Mucosa of gallbladder (tissue), 1 donor: Measurements from ENCODE around the gene GRM8. TPM values are rescaled to one million over a fixed set of nuclear protein-coding genes. Genes with fewer than 3 reads are reported as not detected.

Experiments used
- DNase-seq: peaks from one replicate; pipeline ENCODE4 v3.0.0-alpha.2; 2020; ENCODE audit warnings: low spot score
- total RNA-seq: library from RNA; stranded (reverse); gene quantifications from one replicate; pipeline ENCODE4 v1.2.1, GENCODE V29; 2021
- donor health status: DM: no; HTN: no; CAD: no.

GRM8 gene
- total RNA-seq, 1 donor from 2014 or later: 8.0 TPM

DNA sequence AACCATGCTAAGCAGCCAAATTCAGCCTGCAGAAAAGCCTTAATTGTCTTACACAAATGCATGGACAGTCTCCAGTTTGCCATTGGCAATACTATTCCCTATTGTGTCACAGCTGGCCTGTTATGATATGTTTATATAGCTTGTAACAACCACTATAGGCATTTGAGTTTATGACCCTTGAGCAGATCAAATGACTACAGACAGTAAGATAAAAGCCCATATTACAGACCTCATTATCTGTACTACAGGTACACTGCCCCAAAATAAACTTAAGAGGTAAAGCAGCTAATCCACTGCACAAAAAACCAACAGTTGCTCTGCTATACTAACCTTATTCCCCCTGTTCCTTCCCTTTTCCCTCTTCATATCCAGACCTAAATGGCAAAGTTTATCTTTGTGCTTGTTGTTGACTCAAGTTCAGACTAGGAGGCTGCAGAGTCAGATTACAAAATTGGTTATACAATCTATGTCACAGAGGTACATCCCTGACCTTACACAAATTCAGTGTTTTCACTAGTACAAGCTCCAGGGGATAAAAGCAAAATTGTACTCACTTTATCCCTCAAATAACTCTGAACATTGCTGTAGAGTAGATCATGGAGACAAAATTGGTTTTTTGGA lies 218.4 kb downstream of the GRM8 start:
- no peak for DNase-seq

DNA sequence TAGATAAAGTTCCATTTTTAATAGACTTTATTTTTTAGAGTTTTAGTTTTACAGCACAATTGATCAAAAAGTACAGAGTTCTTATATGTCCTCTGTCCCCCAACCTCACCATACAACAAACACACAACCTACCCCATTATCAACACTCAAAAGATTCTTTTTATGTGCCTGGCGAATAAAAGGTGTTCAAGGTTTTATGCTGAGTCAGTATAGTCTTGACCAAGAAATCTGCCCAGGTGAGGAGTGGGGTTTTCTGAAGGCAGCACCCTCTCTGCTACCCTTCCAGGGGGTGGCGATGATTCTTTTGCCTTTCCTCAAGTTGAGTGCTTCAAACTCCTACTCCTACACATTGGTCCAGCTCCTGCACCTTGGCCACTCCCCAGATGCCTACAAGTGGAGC lies 222.9 kb downstream of the GRM8 start:
- no peak for DNase-seq

DNA sequence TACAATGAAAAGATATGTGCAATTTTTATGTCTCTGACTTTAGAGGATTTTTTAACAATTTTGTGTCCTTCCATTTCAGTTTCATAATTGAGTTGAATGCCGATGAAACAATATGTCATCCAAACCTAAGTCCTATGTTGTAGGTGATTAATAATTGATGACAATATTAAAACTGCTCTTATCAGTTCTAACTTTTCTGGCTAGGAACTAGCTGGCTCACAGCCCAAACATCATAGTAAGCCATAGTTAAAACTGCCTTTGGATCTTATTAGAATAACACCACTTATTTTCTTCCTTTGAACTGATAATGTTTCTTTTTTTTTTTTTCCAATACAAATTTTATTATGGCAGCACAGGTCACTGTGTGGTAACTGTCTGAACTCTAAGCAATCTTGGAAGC lies 230.9 kb downstream of the GRM8 start:
- DNase-seq: peak; percentile 75

DNA sequence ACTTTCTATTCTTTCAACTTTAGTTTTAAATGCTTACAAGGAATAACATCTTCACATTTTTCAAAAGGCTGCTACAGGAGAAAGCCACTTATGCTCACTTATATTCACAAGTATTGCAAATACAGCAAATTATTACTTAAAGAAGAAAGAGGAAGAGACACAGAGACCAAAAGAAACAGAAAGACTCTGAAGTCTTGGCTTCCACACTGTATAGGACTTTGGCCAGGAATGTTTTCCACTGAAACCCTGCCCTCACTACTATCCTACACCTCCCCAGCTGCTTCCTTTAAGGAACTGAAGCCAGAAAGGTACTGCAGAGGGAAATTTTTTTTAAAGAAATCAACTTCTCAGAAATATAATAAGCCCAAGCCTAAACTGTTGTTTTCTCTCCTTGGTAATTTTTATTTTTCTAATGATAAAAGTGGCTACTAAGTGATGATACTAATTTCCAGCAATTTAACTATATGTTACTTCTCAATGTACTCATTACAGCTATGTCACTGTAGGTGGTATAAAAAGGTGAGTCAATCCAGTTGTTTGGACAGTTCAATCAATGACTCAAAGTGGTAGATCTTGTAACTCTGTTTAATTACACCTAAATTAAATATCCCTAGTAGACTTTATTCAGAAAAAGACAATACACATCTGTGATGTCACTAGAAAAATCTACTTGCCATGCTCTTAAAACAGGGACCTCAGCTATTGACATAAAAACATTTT lies 231.6 kb downstream of the GRM8 start:
- peak; percentile 40 for DNase-seq

DNA sequence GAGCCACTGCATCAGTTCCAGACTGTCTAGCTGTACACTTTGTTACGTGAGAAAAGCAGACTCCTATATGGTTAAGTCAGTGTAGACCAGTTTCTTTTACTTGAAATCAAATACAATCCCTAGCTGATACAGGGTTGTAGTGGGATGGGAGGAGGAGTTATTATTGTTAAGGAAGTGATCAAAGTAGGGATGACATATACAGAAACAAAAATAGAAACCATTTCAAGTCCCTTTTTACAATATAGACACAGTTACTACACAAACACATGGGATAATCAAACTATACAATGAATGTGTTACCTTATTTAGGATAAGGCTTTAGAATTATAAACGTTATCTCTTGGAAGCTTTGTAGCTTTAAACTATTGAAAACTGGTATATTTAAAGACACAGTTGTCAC lies 233.9 kb downstream of the GRM8 start:
- DNase-seq: no peak

DNA sequence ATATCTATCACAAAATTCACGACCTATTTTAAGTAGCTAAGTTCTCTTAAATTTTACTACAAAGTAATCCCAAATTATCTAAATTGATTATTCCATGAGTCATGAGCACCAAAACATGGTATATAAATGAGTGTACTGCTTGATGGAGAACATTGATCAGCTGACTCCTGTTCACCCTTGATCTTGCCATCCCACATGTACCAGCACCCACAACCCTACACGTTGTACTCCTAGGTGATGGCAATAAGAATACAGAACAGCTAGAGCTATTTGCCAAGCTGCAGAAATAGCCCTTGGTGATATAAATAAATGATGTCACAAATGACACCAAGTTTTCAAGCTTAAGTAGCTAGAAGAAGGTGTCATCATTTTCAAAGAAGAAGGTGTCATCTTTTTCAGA lies 235.5 kb downstream of the GRM8 start:
- no peak for DNase-seq

DNA sequence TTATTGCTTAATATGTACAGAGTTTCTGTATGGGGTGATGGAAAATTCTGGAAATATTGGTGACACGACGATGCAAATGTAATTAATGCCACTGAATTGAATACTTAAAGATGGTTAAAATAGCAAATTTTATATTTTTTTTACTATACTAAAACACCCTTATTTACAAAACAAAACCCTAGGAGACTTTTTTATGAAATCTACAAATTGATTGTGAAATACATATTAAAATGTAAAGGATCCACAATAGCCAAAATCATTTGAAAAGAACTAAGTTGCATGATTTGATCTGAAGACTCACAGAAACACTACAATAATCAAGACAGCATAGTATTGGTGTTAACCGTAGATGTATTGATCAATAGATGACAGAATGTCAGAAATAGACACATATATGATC lies 252.0 kb downstream of the GRM8 start:
- no peak for DNase-seq

DNA sequence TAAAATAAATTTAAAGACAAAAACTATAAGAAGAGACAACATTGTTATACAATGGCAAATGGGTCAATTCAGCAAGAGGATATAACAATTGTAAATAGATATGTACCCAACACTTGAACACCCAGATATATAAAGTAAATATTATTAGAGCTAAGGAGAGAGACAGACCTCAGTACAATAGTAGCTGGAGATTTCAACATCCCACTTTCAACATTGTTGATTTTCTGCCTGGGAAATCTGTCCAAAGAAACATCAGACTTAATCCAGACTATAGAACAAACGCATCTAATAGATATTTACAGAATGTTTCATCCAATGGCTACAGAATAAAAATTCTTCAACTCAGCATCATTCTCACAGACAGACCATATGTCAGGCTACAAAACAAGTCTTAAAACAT lies 256.1 kb downstream of the GRM8 start:
- no peak for DNase-seq

DNA sequence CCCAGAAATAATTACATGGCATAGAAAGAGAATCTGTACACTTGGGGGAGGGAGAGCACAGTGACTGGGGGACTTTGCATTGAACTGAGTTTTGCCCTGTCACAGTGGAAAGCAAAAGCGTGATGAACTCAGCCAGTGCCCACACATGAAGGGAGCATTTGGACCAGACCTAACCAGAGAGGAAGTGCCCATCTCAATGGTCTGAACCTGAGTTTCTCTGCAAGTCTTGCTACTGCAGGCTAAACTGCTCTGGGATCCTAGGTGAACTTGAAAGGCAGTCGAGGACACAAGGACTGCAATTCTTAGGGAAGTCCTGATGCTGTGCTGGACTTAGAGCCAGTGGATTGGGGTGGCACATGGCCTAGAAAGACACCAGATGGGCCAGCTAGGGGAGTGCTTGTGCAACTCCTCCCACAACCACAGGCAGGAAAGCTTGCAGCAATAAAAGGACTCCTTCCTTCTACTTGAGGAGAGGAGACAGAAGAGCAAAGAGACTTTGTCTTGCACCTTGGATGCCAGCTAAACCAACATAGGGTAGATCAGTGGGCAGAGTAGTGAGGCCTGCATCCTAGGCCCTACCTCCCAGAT lies 259.0 kb downstream of the GRM8 start:
- no peak for DNase-seq

DNA sequence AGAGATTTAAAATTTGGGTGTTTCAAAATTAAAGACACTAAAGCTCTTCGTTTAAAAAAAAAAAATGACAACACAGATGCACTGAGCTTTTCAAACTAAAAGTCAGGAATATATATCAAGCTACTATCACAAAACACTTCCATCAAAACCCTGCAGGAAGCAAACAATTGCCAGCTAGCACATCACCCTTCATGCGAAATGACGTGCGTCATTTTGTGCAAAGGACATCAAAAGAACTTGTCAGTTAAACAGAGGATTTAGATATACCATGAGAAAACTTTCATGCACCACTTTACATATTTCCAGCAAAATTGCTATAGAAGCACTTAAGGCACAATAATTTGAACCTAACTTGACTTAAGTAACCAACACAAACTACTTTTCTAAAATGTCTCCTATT lies 264.7 kb downstream of the GRM8 start:
- DNase-seq: no peak

DNA sequence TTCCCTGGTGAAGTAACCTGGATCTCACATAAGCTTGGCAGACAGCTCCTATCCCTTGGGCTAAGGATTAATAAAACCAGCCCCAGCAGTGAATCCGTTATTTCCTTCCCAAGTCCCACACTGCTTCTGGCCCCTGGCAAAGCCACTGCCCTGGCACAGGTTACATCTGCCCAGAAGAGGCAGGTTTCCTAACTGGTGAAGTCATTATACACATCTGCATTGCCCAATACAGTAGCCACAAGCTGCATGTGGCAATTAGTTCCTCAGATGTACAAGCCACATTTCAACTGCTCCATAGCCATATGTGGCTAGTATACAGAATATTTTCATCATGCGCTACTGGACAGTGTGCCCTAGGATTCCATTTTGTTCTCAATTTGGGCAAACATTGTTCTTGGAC lies 273.0 kb downstream of the GRM8 start:
- DNase-seq: no peak

DNA sequence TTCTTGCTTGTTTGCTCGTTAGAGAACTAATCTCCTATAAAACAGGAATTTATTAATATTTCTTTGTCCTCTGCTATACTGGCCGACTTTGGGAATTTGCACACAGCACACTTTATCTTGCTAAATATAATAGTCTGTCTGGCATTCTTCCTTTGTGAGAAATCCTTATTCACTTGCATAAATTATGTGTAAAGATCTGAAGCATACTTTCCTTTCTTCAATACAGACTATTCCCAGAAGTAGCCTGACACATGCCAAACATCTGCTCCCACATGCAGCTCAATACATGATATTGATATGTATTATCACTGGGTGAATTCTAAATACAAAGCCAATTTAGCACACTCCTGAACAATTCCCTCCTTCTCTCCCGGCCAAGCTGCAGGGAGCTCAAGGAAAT lies 273.9 kb downstream of the GRM8 start:
- DNase-seq: no peak

DNA sequence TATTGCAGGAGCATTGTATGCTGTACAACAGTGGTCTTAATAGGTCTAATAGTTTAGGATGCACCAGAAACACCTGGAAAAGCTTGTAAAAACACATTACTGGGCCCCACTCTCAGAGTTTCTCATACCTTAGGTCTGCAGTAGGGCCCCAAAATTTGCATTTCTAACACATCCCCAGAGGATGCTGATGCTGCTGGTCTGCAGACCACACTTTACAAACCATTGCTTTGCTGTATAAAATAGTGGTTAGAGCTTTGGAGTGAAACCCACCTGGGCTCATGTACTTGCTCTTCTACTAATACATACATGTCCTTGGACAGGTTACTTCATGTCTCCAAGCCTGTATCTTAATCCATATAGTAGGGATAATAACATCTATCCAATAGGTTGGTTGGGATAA lies 279.7 kb downstream of the GRM8 start:
- no peak for DNase-seq

DNA sequence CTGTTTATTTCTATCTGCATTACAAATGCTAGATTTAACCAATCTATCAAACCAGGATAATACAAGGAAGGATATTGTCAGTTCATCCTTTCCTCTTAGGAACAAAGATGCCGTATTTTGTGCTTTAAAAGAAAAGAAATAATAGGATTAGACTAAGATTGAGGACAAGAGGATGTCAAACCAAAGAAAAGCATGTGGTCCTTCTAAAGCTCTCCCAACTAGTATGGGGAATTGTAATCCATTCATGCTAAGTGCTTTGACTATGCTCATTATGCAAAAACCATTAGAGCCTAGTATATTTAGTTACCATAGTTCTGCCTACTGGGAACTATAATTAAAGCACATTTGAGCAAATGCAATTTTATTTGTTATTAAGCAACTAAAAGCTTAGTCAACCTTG lies 280.2 kb downstream of the GRM8 start:
- no peak for DNase-seq

DNA sequence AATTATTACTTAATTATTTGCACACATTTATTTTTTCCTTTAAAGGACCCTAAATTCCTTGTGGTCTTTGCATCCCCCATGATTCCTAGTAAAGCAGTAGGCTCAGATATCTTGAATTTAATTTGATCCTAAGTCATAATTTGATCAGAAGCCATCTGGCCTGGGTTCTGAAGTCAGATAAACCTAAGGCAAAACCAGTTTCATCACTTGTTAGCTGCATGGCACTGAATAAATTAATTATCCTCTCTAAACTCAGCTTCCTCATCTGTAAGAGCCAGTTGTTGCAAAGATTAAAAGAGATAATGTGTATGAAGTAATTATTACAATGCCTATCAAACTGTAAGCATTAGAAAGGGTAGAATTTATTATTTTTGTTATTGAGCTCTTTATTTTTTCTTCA lies 293.1 kb downstream of the GRM8 start:
- DNase-seq: no peak

DNA sequence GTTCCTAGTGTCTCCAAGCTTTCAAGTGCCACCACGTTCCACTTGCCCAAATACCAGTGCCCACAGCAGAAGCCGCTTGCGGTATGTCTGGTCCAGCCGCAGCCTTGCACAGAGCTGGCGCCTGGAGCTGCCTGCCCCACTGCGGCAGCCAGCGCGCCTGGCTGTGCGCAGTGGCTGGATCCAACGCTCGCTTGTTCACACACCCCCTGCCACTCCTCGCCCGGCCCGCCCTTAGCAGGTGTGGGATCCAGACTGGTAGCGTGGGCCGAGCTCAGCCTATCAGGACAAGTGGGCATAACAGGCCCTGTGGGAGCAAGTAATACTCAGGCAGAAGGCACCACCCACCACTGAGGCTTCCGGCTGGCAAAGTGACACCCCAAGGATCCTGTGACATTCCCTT lies 294.4 kb downstream of the GRM8 start:
- DNase-seq: no peak

DNA sequence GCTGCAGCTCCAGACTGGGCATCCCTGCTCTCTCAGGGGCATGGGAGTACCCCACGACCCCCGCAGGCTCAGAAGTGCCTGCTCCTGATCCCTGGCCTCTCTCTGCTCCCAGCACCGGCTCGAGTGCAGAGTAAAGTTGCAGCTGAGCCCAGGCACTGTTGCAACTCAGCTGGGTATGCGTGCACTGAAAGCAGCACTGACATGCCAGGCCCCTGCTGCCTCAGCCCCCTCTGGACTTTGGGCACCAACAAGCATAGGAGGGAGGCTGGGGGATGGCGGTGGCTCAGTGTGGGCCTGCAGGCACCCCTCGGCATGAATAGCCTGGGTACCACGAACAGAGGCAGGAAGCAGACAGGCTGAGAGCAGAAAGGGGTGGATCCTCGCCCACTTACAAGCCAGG lies 295.3 kb downstream of the GRM8 start:
- DNase-seq: no peak

DNA sequence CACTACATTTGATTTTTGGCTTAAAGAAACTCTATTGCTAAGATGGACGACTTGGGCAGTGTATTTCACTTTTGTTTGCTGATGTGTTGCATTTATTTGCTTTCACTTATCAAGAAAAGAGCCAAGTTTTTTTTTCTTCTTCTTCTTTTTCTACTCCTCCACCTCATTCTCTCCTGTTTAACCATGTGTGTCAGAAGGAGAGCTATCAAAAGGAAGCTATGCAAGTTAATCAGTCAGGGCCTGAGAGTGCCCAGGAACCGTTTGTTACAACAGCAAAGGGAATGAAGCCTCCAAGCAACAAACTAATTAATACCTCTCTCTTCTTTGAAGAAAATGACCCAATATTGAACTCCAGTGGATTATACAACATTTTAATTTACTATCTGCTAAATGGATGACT lies 299.3 kb downstream of the GRM8 start:
- no peak for DNase-seq

DNA sequence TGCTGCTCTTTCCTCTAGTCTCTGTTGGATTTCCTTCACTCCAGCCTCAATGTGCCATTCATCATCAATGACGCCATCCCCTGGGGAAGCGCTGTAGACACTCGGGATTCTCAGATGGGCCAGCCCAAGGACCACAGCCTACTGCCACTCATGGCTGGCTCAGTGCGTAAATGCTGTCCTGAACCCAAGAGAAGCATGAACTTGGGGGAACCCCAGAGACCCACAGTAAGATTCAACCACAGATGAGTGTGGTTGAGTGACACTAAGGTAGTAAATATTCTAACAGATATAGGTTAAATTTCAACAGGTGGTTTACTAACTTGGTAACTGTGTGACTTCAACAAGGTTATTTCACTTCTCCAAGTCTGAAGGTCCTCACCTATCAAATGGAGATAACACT lies 304.1 kb downstream of the GRM8 start:
- DNase-seq: no peak

DNA sequence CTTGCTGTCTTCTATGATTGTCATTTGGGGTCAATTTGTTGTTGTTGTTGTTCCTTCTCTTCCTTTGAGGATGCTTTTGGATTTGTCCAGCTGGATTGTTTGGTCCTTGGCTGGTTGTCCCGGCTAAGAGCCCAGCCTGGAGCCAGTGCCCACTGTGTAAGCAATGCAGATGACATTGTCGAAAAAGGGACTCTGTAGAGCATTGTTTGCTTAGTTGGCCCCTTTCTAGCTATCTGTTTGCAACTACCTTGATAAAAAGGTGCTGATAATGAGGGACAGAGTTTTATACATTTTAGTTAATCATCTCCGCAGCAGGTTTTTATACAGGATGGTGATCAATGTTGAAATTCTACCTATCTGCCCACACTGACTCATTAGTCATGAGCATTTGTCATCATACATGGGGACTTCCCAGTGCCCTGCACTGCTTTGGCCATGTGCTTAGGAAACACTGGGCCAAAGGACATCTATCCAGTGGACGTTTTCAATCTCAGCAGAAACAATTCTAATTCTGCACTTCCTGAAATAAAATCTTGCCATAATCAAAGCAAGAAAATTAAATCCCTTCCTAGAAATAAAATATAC lies 311.9 kb downstream of the GRM8 start:
- peak; percentile 65 for DNase-seq

DNA sequence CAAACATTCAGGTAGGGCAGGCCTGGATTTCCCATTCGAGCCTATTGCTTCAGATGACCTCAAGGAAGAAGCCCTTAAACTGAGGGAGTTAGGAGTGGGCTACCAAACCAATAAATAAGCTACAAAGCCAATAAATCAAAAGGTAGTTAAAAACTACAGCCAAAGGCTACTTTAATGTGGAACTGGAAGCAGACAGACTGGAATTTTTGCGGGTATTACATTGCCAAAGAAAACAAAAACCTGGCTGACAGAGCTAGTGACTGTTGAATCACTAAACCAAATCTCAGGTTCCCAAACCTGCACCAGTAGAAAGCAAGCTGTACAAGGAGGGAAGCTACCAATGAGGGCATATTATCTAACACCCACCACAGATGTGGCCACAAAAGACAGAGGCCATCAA lies 315.6 kb downstream of the GRM8 start:
- DNase-seq: no peak

DNA sequence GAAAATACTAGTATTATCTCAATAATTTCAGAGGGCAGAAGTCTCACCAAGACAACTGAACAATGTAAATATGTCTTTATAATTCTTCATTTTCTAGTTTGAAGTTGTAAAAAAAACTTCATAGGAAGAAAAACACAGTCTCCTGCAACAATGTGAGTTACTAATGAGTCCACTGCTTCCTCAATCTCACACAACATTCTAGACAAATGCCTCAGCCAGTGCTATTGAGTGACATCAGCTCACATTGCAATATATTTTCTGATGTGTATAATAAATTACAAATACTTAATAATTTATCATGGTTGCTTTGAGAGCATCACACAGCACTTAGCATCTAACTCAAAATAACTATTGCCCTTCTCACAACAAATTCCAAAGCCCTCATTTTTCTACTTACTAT lies 321.2 kb downstream of the GRM8 start:
- no peak for DNase-seq

DNA sequence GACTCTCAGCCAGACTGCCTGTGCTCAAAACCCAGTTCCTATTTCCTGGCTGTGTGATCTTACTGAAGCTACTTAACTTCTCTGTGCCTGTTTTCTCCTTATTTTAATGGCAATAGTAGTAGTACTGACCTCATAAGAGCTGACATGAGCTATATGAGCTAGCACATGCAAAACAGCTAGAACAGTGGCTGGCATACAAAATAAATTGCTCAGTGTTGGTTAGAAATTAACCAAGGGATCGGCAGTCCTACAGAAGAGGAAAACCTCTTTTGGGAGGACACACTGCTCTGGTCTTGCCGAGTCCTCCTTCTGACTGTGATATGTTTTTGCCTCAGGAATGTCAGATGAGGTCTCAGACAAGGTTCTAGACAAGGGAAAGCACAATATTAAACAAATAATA lies 322.6 kb downstream of the GRM8 start:
- DNase-seq: no peak
